HG03558 (cell line): Measurements from ENCODE around the gene MAP1S.

Experiments
- ATAC-seq: cut with Tn5 transposase; IDR thresholded peaks from one replicate; pipeline ENCODE4 v1.9.1; 2021; ENCODE audit warnings: moderate number of reproducible peaks; ENCODE audit not compliant: unreplicated experiment; ENCODE audit errors: extremely low read depth

The MAP1S gene, protein sequence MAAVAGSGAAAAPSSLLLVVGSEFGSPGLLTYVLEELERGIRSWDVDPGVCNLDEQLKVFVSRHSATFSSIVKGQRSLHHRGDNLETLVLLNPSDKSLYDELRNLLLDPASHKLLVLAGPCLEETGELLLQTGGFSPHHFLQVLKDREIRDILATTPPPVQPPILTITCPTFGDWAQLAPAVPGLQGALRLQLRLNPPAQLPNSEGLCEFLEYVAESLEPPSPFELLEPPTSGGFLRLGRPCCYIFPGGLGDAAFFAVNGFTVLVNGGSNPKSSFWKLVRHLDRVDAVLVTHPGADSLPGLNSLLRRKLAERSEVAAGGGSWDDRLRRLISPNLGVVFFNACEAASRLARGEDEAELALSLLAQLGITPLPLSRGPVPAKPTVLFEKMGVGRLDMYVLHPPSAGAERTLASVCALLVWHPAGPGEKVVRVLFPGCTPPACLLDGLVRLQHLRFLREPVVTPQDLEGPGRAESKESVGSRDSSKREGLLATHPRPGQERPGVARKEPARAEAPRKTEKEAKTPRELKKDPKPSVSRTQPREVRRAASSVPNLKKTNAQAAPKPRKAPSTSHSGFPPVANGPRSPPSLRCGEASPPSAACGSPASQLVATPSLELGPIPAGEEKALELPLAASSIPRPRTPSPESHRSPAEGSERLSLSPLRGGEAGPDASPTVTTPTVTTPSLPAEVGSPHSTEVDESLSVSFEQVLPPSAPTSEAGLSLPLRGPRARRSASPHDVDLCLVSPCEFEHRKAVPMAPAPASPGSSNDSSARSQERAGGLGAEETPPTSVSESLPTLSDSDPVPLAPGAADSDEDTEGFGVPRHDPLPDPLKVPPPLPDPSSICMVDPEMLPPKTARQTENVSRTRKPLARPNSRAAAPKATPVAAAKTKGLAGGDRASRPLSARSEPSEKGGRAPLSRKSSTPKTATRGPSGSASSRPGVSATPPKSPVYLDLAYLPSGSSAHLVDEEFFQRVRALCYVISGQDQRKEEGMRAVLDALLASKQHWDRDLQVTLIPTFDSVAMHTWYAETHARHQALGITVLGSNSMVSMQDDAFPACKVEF

DNA sequence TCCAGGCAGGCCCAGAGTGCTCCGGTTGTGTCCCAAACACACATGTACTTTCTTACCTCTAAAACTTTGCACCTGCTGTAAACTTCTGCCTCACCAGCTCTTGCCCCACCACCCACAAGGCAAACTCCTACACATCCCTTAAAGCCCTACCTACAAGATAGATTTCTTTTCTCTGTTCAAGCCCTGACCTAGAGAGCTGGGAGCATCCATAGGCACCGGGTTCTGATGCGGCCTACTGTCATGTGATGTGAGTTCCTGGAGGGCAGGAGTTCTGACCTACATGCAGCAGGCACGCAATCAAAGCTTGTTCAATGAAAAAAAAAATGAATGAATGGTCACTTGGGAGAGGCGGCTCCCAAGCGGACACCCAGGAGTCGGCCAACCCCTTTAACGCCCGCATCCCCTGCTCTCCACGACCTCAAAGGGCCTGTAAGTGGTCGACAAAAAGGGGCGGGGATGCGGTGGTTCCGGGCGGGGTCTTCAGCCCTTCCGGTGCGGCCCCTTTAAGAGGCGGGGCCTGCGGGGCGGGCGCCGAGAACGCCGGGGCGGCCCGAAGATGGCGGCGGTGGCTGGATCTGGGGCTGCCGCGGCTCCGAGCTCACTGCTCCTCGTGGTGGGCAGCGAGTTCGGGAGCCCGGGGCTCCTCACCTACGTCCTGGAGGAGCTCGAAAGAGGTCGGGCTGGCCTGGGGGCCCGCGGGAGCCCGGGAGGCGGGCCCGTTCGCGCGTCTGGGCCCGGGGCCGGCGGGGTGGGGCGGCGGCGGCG lies at the start of gene MAP1S:
Gene MAP1S, plus strand, starts transcription at position 534 of the 765 bp plus-strand sequence. Its CDS starts 23 bp downstream, at position 557.
- no peak for ATAC-seq

DNA sequence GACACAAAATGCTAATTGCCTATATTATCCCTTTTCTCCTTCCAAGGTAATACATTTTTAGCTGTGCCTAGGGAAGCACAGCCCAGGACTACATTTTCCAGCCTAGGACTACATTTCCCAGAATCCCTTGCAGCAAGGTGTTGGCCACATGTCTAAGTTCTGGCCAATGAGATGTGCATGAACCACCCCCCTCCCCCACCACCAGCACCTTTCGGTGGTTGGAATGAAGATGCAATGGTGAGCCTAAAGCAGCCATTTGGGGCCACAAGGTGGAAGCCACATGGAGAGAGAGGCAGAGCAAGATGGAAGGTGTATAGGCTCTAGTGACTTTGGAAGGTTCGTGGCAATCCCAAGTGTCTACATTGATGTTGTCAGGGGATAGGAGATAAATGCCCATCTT lies 47.4 kb upstream of the MAP1S start:
- no peak for ATAC-seq

DNA sequence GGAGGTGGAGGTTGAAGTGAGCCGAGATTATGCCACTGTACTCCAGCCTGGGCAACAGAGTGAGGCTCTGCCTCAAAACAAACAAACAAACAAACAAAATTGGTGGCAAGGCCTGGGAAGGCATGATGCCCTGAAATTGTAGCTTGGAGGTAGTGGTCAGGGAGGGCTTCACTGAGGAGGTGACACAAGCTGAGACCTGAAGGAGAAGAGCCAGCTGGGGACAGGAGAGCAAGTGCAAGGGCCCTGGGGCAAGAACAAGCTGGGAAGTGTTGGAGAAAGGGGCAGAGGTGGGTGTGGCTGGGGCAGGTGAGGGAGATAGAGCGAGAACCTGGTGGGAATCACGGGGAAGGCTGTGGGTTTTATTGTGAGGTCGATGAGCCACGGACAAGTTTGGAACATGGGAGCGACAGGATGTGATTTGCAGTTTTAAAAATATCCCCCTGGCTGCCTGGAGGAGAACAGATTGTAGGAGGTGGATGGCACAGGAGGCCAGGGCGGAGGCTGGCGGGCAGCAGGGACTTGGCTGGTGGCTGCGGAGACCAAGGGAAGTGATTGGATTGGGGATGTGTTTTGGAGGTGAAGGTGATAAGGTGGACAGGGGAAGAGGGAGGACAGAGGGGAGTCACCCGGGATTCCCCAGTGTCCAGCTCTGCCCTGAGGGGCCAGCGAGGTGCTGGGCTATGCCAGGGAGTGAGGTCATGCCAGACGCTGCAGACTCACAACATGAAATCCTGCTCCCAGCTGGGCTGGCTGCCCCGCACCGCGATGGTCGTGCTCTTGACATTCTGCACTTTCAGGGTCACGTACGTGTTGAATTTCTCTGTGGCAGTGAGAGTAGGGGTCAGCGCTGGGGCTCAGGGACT lies 45.1 kb upstream of the MAP1S start:
- ATAC-seq, result no peak

DNA sequence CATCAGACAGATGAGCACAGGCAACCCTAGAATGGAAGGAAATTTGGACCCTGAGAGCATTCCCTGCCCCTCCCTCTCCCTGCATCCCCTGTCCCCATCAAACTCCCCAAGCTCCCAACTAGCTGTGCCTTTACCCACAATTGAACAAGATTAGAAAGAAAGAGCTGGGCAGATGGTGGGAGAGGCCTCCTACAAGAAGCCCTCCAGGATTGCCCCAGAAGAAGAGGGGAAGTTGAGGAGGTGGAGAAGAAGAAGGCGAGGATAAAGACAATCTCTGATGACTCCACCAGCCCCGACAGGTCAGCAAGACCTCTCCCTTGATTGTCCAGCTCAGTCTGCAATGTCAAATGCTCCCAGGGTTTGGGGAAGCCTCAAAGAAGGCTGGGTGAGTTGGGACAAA lies 43.0 kb upstream of the MAP1S start:
- no peak for ATAC-seq

DNA sequence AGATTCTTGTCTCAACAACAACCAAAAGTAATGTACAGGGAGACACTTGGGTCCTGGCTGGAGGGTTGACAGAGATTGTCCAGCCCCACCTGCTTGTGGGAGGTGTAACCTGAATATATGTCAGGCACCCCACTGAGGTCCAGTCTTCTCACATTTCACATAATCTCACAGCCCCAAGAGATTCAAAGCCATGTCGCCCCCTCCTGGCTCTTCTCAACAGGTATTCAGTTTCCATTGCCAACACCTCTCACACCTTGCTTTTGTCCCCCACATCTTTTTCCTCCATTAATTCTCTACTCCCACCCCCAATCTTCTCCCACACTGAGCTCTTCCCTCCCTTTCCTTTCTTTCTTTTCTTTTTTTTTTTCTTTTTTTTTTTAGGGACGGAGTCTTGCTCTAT lies 42.3 kb upstream of the MAP1S start:
- ATAC-seq, result no peak

DNA sequence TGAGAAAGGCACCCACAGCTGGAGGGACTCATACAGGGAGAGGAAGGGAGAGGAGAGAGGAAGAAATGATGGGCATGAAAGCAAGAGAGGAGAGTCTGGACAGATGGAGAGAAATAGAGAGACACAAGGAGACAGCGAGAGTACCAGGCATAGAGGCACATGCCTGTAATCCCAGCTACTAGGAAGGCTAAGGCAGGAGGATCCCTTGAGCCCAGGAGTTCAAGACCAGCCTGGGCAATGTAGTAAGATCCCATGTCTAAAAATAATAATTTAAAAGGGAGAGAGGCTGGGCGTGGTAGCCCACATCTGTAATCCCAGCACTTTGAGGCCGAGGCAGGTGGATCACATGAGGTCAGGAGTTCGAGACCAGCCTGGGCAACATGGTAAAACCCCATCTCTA lies 40.4 kb upstream of the MAP1S start:
- no peak for ATAC-seq

DNA sequence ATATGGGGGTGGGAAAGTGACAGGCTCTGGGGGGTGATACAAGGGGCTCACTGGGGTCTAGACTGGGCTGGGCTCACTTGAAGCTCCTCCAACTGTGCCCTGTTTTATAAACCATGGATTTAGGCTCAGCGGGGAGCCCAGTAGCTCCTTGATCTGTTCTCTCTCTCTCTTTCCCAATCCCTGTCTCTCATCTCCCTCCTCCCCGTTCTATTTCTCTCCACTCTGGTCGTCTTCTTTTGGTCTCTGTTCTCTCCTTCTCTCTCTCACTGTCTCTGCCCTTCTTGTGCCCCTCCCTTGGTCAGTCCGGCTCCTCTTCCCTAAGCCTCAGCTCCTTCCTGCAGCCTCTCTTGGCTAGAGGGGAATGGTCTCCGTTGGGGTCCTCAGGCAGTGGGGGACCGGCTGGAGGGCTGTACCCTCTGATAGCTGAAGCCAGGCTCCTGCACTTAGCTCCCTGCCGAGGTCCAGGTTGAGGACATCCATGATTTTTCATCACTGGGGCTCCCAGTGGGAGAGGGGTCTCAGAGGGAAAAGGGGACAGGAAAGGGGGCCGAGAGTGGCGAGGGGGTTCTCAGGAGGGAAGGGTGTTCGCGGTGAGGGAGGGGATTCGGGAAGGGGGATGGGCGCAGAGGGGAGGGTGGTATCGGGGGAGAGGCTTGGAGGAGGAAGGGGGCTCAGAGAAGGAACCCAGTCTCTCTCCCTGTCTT lies 39.6 kb upstream of the MAP1S start:
- no peak for ATAC-seq

DNA sequence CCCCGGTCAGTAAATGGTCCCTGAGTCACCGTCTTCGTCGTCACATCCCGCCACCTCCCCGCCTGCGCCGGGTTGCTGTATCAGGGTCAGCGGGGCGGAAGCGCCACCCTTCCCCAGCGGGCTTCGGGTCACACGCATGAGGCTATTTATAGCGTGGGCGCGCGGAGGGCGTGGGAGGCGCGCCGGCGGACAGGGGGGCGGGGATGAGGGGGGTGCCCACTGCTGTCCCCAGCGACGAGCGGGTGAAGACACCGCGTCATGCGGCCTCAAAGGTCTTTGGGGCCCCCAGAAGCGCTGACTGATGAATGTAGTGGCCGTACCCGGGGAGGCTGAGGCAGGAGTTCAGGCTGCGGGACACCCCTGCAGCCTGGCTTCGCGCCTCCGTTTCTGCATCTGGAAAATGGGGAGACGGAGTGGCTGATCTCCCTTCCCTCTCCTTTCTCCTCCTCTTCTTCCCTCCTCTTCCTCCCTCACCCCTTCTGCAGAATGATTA lies 39.0 kb upstream of the MAP1S start:
- no peak for ATAC-seq

DNA sequence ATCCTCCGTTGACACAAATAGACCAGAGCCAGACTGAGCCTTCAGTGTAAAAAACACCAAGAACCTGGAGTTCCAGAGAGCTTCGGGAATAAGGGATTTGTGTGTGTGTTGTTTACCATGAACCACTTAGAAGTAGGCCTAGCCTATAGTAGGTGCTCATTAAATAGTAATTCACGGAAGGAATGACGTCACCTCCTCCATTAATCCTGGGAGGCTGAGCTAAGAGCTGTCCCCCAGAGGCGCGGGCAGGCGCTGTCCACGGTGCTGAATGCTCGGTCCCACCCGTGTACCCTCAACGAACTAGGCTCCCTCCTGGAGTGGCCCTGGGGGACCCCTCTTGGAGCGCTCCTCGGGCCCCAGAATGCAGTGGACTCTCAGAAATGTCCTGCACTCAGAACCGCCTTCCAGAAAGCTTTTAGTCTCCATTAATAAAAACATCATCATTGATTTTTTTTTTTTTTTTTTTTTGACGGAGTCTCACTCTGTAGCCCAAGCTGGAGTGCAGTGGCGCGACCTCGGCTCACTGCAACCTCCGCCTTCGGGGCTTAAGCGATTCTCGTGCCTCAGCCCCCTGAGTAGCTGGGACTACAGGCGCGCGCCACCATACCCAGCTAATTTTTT lies 37.7 kb upstream of the MAP1S start:
- ATAC-seq, result no peak

DNA sequence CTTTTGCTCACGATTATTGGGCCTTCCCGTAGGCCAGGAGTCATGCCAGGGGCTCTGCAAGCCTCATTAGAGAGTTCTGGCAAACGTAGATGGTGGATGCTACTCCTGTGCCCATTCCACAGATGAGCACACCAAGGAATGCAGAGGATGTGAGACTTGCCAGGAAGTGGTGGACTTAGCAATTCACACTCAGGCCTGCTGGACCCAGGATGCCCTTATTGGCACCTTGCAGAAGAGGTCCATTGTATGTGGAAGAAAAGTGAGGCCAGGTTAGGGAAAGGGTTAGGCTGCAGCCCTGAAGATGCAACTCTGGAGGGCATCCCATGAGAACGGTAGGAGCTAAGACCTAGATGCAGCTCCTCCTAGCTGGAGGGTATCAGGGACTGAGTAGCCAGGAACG lies 37.0 kb upstream of the MAP1S start:
- ATAC-seq, result no peak

DNA sequence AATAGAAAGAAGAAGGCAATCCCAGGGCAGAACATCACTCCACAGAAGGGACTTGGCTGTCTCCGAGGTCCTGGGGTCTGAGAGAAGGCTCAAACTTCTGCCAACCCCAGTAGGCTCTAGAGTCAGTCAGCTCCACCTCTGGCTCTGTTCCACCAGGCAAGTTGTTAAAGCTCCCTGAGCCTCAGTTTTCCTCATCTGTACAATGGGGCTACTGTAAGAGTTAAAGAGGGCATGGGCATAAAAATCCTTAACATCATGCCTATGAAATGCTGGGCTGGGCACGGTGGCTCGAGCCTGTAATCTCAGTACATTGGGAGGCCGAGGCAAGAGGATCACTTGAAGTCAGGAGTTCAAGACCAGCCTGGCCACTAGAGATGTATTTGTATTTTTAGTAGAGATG lies 36.2 kb upstream of the MAP1S start:
- ATAC-seq, result no peak

DNA sequence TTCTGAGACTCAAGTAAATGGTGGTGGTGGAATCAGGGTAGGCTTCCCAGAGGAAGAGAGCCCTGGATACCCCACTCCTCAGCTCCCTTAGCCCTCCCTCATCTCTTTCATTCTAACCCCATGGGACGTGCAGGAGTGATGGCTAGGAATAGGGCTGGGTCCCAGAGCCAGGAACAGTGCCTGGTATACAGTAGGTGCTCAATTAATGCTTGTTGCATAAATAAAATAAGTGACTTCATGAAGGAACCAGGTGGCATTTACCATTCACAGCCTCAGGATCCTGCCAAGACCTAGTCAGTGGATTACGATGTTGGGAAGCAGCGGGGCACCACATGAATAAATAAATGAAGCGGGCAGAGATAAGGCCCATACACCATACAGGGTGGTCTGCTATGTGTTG lies 35.0 kb upstream of the MAP1S start:
- no peak for ATAC-seq

DNA sequence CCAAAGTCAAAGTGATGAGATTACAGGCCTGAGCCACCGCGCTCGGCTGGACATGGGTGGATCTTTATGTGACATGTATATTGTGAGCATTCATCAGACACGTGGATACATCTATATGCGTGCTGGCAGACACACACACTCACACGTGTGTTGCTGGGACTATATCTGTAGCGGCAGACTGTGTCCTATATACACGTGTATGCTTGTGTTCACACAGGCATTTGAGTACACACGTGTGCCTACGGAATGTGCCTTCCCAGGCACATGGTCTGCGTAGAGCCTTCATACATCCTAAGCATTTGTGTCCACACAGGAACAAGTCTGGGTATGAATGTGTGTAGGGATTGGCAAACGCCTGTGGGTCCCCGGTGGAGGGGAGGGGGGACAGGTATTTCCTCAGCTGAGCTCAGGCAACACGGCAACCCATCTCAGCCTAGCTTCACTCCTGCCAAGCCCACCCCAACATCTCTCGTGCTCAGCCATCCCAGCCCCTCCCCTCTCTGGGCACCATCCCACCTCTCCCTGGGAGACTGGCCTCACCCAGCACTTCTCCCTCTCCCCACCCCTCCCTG lies 33.7 kb upstream of the MAP1S start:
- no peak for ATAC-seq

DNA sequence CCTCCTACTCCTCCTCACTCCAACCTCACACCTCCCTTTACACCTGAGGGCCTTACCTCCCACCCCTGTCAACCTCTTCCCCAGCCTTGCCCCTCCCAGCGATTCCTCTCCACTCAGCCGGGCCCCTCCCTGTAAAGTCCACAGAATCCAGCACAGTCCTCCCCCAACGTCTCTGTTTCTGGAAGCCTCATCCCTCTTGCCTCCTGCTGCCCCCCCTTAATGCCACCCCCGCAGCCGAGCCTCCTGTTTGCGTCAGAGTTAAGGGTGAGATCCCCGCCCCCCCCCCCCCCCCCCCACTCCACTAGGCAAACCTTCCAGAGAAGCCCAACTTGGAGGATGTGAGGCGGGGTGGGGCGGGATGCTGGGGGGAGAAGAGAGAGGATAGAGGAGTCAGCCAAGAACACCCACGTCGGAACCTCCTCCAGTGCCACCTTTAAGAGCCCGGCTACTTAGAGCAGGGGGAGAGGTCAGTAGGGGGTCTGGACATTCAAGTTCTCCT lies 33.2 kb upstream of the MAP1S start:
- no peak for ATAC-seq

DNA sequence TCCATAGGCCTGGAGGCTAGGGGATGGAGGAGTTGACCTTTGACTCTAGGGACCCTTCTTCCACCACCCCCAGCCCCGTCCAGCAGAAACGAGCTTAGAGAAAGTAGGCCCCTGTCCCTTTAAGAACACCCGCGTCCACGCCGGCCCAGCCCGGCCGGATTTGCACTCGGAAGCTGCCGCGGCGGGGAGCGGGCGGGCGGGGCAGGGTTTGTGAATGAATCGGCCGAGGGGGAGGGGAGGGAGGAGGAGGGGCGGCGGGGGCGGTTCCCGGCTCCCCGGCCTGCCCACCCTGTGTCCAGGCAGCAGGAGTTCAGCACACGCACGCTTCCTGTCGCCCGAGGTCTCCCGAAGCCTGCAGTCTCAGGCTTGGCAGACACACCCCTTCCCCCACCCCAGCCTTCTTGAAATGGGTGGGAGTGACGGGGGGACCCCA lies 32.7 kb upstream of the MAP1S start:
- ATAC-seq, result no peak

DNA sequence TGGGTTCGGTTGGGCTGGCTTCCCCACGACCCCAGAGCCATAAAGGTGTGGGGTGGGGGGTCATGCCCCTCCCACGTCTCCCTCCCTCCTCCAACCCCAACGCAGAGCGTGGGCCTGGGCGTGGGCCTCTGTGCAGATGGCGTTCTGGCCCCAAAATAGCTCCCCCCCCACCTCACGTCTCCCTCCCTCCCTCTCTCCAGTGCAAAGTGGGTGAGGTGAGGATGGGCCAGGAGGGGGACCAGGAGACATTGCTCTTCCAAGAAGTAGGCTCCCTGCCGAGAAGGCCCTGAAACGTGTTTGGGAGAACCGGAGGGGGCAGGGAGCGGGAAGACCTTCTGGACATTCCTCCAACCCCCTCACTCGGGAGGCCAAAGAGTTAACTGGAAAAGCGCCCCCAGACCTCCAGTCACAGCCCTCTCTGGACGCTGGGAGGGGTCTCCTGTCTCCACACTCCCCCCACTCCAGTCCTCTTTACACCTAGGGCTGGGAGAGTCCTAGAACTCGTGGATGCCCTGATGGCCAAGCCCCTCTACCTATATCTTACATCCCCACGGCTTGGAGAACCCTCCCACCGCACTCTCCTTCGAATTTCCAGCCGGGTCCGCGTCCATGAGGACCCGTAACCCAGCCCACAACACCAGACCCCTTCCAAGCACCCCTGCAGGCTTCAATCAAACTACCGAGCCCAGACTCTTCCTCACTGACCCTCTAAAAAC lies 32.0 kb upstream of the MAP1S start:
- no peak for ATAC-seq
